ENCODE results near the gene CDH6. TPM values are rescaled to one million over a fixed set of nuclear protein-coding genes. Genes with fewer than 3 reads are reported as not detected.

CDH6 gene
- total and polyA plus RNA-seq, 2 of the 4 experiments (the other 2 are of a cell fraction), result 72.2 to 232 TPM

- 0 out of 2 replicates have a peak overlapping the region, but pooled peaks have one; percentile 20 for H3K23ac ChIP-seq (ENCODE audit: low read depth, low read length)
- H3K4ac ChIP-seq (ENCODE audit: low read depth, low read length), result no peak overlapping the region
- H4K8ac ChIP-seq (ENCODE audit: low read depth in 2 of 2, low read length in 2 of 2), result no peak overlapping the region
- H2BK5ac ChIP-seq (ENCODE audit: low read depth, low read length, poor library complexity, severe bottlenecking), result no peak overlapping the region
- peaks cover 33 to 43% of the 10 kb centered on the region in 2 experiments for H3K79me1 ChIP-seq (ENCODE audit: low read depth in 1 of 2, low read length in 2 of 2)
- no peak overlapping the region for H3K27ac ChIP-seq (ENCODE audit: insufficient read depth, low read length)
- in situ Hi-C loops (cut with MboI; ENCODE audit: low sequenced_read_pairs), result loop anchor here (10.0 kb wide), 1 partner anchor 840 kb away; no protein-coding TSS in a partner anchor
- H3K36me3 ChIP-seq (ENCODE audit: control insufficient read depth, insufficient read depth, low read length), result peaks cover 2% of the 10 kb centered on the region
- intact Hi-C loops (cut with micrococcal nuclease), result no loop called here
- H4K5ac ChIP-seq (ENCODE audit: low read depth, low read length), result 0 out of 2 replicates have a peak overlapping the region, but pooled peaks have one; percentile 16
- no peak overlapping the region for H3K14ac ChIP-seq (replicated peaks; ENCODE audit: low read depth, low read length)
- ChIA-PET POLR2A (ENCODE audit: unreplicated experiment) (no interaction called here), CTCF (interaction anchor here (0.7 to 1.8 kb wide), 2 partner anchors 13 to 1205 kb away, joined by 4 to 5 read pairs; no protein-coding TSS in a partner anchor)
- H4K91ac ChIP-seq (ENCODE audit: insufficient read depth, low read depth, low read length), result no peak overlapping the region
- no peak overlapping the region for H3K4me2 ChIP-seq (ENCODE audit: low read depth, low read length)
- H3K9me1 ChIP-seq (ENCODE audit: insufficient read depth, low read length), result peaks cover 7% of the 10 kb centered on the region; the same call in 1 of the 2 replicates
- dilution Hi-C loops (cut with HindIII; ENCODE audit: low sequenced_read_pairs, unreplicated experiment), result no loop called here
- no peak overlapping the region for H3K4me3 ChIP-seq (ENCODE audit: insufficient read depth, low read depth, low read length)
- H2BK20ac ChIP-seq (ENCODE audit: low read depth, low read length), result no peak overlapping the region
- DNase-seq, result no peak
- H3K9ac ChIP-seq (ENCODE audit: low read depth, low read length), result no peak overlapping the region
- H4K20me1 ChIP-seq (ENCODE audit: insufficient read depth, low read length), result no peaks in the 10 kb centered on the region
- TF ChIP-seq MAZ (IDR thresholded peaks at IDR 0.05; ENCODE audit: borderline replicate concordance, low read depth, low read length) (no peak), RCOR1 (IDR thresholded peaks at IDR 0.05; ENCODE audit: insufficient replicate concordance, low read length) (no peak), FOS (IDR thresholded peaks at IDR 0.05; ENCODE audit: low read depth, low read length) (no peak), MAFK (IDR thresholded peaks at IDR 0.05; ENCODE audit: low read depth, low read length) (no peak), MXI1 (IDR thresholded peaks at IDR 0.05; ENCODE audit: borderline replicate concordance, low read depth, low read length) (no peak), USF2 (IDR thresholded peaks at IDR 0.05; ENCODE audit: low read depth, low read length) (no peak), ELK1 (IDR thresholded peaks at IDR 0.05; ENCODE audit: borderline replicate concordance, low read depth, low read length) (no peak), NFE2L2 (IDR thresholded peaks at IDR 0.05; ENCODE audit: low read depth, low read length) (no peak), POLR2A (IDR thresholded peaks at IDR 0.05; ENCODE audit: low read depth, low read length) (no peak), SMC3 (IDR thresholded peaks at IDR 0.05; ENCODE audit: low read depth, low read length) (no peak), RAD21 (IDR thresholded peaks at IDR 0.05; ENCODE audit: low read length) (no peak), RFX5 (IDR thresholded peaks at IDR 0.05; ENCODE audit: low read depth, low read length) (no peak), CEBPB (IDR thresholded peaks at IDR 0.05; ENCODE audit: low read depth, low read length) (no peak), BHLHE40 (IDR thresholded peaks at IDR 0.05; ENCODE audit: low read depth, low read length) (no peak), CHD1 (IDR thresholded peaks at IDR 0.05; ENCODE audit: low read depth, low read length) (no peak)
- H3K4me1 ChIP-seq (ENCODE audit: control insufficient read depth, insufficient read depth, low read length), result peaks cover 4% of the 10 kb centered on the region; the same call in 1 of the 2 replicates
- no peak overlapping the region; the same call in 1 of the 2 replicates for H3K18ac ChIP-seq (ENCODE audit: low read depth, low read length)
- no peak for ATAC-seq (ENCODE audit: low read depth)
- H2AK9ac ChIP-seq (replicated peaks; ENCODE audit: low read depth, low read length, poor library complexity), result no peak overlapping the region
- no peak overlapping the region for H3K56ac ChIP-seq (ENCODE audit: extremely low read depth, insufficient read depth, low read length)
- no TSS peak for BruUV-seq (replicated peaks)
- no peak overlapping the region for H2AFZ ChIP-seq (replicated peaks; ENCODE audit: low read length, poor library complexity)
- no peaks in the 10 kb centered on the region for H3K27me3 ChIP-seq (ENCODE audit: control insufficient read depth, insufficient read depth, low read length)
- WGBS, 2 experiments (ENCODE audit: extremely low coverage in 2 of 2, insufficient read length in 1 of 2), result 90% methylated on average over 1 of the region's 1 CpG; no CpG with 5 or more reads in 1 of the 2 experiments
- no peak overlapping the region for H2BK120ac ChIP-seq (ENCODE audit: low read depth, low read length)
- no peak overlapping the region for H2AK5ac ChIP-seq (ENCODE audit: low read depth, low read length)
- H2BK15ac ChIP-seq (ENCODE audit: low read depth, low read length), result no peak overlapping the region
- no peaks in the 10 kb centered on the region for H3K9me3 ChIP-seq (ENCODE audit: control insufficient read depth, insufficient read depth, low read length)
Observed at GRCh38 chr5:31244921-31245320, 51.4 kb downstream of the CDH6 start.

Data from IMR-90 (cell line).